Heart left ventricle (tissue), 16 donors: Measurements from ENCODE around the gene PAK4. TPM values are rescaled to one million over a fixed set of nuclear protein-coding genes. Genes with fewer than 3 reads are reported as not detected.
A peak's percentile ranks its signal among the peaks of the same experiment; 100 is the strongest.

Experiments used
- ATAC-seq, 4 donors: fragments of 200-7000 bp; cut with Tn5 transposase; one replicate each; pipeline ENCODE4 v1.9.1; 2020 to 2022; ENCODE audit warnings: moderate library complexity in 4 of 4, mild to moderate bottlenecking in 3 of 4, moderate number of reproducible peaks in 1 of 4
- DNase-seq, 5 donors: peaks; one replicate each; pipeline ENCODE4 v3.0.0-alpha.2; 2020
- H3K27ac ChIP-seq, 12 donors: fragments of 200-600 bp; sonication (generic) in 4 of 12; one replicate each; pipeline versions ENCODE4 v1.5.0 to v1.8.0; 2016 to 2022; ENCODE audit warnings: mild to moderate bottlenecking in 2 of 12
- H3K27me3 ChIP-seq, 9 donors: fragments of 200-600 bp; sonication (generic) in 2 of 9; one replicate each; pipeline versions ENCODE4 v1.5.1 to v1.8.0; 2016 to 2022; ENCODE audit warnings: mild to moderate bottlenecking in 3 of 9
- H3K36me3 ChIP-seq, 9 donors: fragments of 200-600 bp; sonication (generic) in 2 of 9; one replicate each; pipeline versions ENCODE4 v1.5.0 to v1.8.0; 2018 to 2022; ENCODE audit warnings: mild to moderate bottlenecking in 2 of 9
- H3K4me1 ChIP-seq, 12 donors: fragments of 200-600 bp; sonication (generic) in 4 of 12; one replicate each; pipeline versions ENCODE4 v1.5.0 to v1.8.0; 2016 to 2022; ENCODE audit warnings: mild to moderate bottlenecking in 3 of 12
- H3K4me3 ChIP-seq, 12 donors: fragments of 200-600 bp; sonication (generic) in 4 of 12; one replicate each; pipeline versions ENCODE4 v1.5.0 to v1.8.0; 2017 to 2022; ENCODE audit warnings: mild to moderate bottlenecking in 9 of 12, moderate library complexity in 4 of 12
- H3K9me3 ChIP-seq, 12 donors: fragments of 200-600 bp; sonication (generic) in 4 of 12; one replicate each; pipeline versions ENCODE4 v1.5.0 to v1.8.0; 2016 to 2022; ENCODE audit warnings: mild to moderate bottlenecking in 1 of 12
- CTCF ChIP-seq, 12 donors: fragments of 200-600 bp; sonication (generic) in 4 of 12; IDR thresholded peaks; one replicate each; pipeline versions ENCODE4 v1.5.0 to v1.8.0; 2018 to 2022; ENCODE audit warnings: antibody characterized with exemption in 12 of 12, mild to moderate bottlenecking in 5 of 12
- POLR2A ChIP-seq, 2 donors: fragments of 450-650 bp; IDR thresholded peaks; one replicate each; pipeline ENCODE4 v1.6.1; 2017; ENCODE audit warnings: antibody characterized with exemption in 2 of 2, mild to moderate bottlenecking in 2 of 2, moderate library complexity in 2 of 2
- WGBS, 4 donors: extraction: QIAGEN DNeasy Blood & Tissue Kit in 2 of 4; methylation state at CpG; one replicate each; pipeline versions ENCODE4 v1.1.5 to v1.1.7; 2013 to 2018; 5-methylcytosine and 5-hydroxymethylcytosine counted together
- intact Hi-C, 10 donors: fragments of 100-400 bp; cut with DNase I; formaldehyde crosslinking; loops; one replicate each; pipeline versions ENCODE4 v1.11.1 to v1.14.2; 2022
- polyA plus RNA-seq, 2 donors: library from polyadenylated mRNA; stranded (reverse); fragments of 200-250 nt; gene quantifications; one replicate each; pipeline ENCODE4 v1.2.3, GENCODE V29; 2013
- total RNA-seq, 9 donors: library from RNA; depleted of rRNA in 2 of 9; stranded (reverse); fragments of >200 nt in 2 of 9; fragmentation: NEBNext Ultra II Directional in 3 of 9; extraction: Animal tissue kit (Norgen Biotek cat#: 25700) in 3 of 9; gene quantifications; one replicate each; pipeline versions ENCODE4 v1.1.0 to v1.2.4, GENCODE V29; 2016 to 2023
- donor health status: ischemic (EF 13 %, LVEDD 7.1; RV severe dilation, severe dysfunction).
- donor health status: healthy with polysubstance abuse.
- donor health status: DM: no; HTN: yes; CAD: no.
- donor health status: DM: no; HTN: no; CAD: no.
- donor health status: ischemic (EF 25% LVEDD 6.9; RV normal size, moderate dysfunction).
- donor health status: ischemic (EF 25% LVEDD 5.7; RV mildly dilated, moderate dysfunction).
- donor health status: healthy.
- donor health status: DM: yes; HTN: yes; CAD: no.
- donor health status: ischemic (EF 35%, LVEDD 5.7; RV mildly dilated, moderate dysfunction).
- donor health status: nonischemic (EF 11% LVEDD 7.7; RV severe dilation, severe dysfunction).
- donor health status: DM: yes; HTN: yes; CAD: no.
- donor health status: PGD.
- donor health status: ischemic (EF 29% LVEDD 5.4; RV normal size, mild dysfunction).
- donor health status: nonischemic (EF 23%, LVEDD 6.1; RV moderate dilation, normal function).

PAK4 gene
- total and polyA plus RNA-seq, 11 donors, result 9.5 to 25.8 (median 16.2) TPM

- TF ChIP-seq CTCF (IDR thresholded peaks at IDR 0.05) (no peak), POLR2A (IDR thresholded peaks at IDR 0.05) (no peak)
Measured at GRCh38 chr19:39144290-39145071, 18.9 kb downstream of the PAK4 start.

GRCh38 chr19:39145180-39145953, 19.8 kb downstream of the PAK4 start:
- DNase-seq (peak in 1 of 5 donors; percentile 54), ATAC-seq (peak; percentile 60 to 86 (median 78))
- peak overlapping the region in 10 of 12 donors; percentile 4 to 84 (median 58) for H3K27ac ChIP-seq
- H3K4me3 ChIP-seq, result peak overlapping the region in 2 of 12 donors; percentile 11 to 13
- TF ChIP-seq CTCF (IDR thresholded peaks at IDR 0.05) (no peak), POLR2A (IDR thresholded peaks at IDR 0.05) (no peak)
- peaks cover 0 to 35% (median 17%) of the 10 kb centered on the region in 12 donors for H3K4me1 ChIP-seq
- H3K36me3 ChIP-seq, result no peaks in the 10 kb centered on the region
- no peaks in the 10 kb centered on the region for H3K27me3 ChIP-seq
- 45 to 58% (median 52%) methylated on average over 18 to 26 of the region's 26 CpGs for WGBS, 4 donors
- H3K9me3 ChIP-seq, result no peaks in the 10 kb centered on the region
- intact Hi-C loops, result no loop called here

More at GRCh38 chr19:39144290-39145071, 18.9 kb downstream of the PAK4 start:
- intact Hi-C loops, result no loop called here
- Histone ChIP-seq H3K9me3 (no peaks in the 10 kb centered on the region), H3K4me3 (peak overlapping the region in 1 of 12 donors; percentile 13), H3K27me3 (no peaks in the 10 kb centered on the region), H3K36me3 (no peaks in the 10 kb centered on the region), H3K27ac (peak overlapping the region in 9 of 12 donors; percentile 4 to 84 (median 56)), H3K4me1 (peaks cover 0 to 44% (median 25%) of the 10 kb centered on the region in 12 donors)
- no peak for DNase-seq
- 34 to 47% (median 37%) methylated on average over 14 of the region's 14 CpGs for WGBS, 4 donors
- peak in 3 of 4 donors; percentile 27 to 65 (median 41) for ATAC-seq

- ATAC-seq (peak in 2 of 4 donors; percentile 44 to 51), DNase-seq (no peak)
- no peak overlapping the region for H3K4me3 ChIP-seq
- H3K27ac ChIP-seq, result peak overlapping the region in 6 of 12 donors; percentile 49 to 84 (median 62)
- H3K9me3 ChIP-seq, result no peaks in the 10 kb centered on the region
- TF ChIP-seq CTCF (IDR thresholded peaks at IDR 0.05) (no peak), POLR2A (IDR thresholded peaks at IDR 0.05) (no peak)
- peaks cover 0 to 29% (median 15%) of the 10 kb centered on the region in 12 donors for H3K4me1 ChIP-seq
- no peaks in the 10 kb centered on the region for H3K36me3 ChIP-seq
- intact Hi-C loops, result no loop called here
- 97 to 100% (median 99%) methylated on average over 1 of the region's 1 CpG for WGBS, 4 donors
- no peaks in the 10 kb centered on the region for H3K27me3 ChIP-seq
Measured at GRCh38 chr19:39146091-39146490, 20.5 kb downstream of the PAK4 start.
